Measurements from ENCODE around the gene GCGR. TPM values are rescaled to one million over a fixed set of nuclear protein-coding genes. Genes with fewer than 3 reads are reported as not detected.

Gene GCGR
- not detected for total RNA-seq

GRCh38 chr17:81803728-81804558, at the start of gene GCGR:
GCGR (plus strand) TSS chr17:81804150; CDS start chr17:81809019, 4,869 bp downstream.
- no peak for DNase-seq (ENCODE audit: low read depth in 2 of 3, low spot score in 2 of 3)

GRCh38 chr17:81792675-81793615, 11.0 kb upstream of the GCGR start:
- DNase-seq (ENCODE audit: low read depth in 2 of 3, low spot score in 2 of 3), result no peak

- no peak for DNase-seq (ENCODE audit: low read depth in 2 of 3, low spot score in 2 of 3)
Measured at GRCh38 chr17:81794074-81794476, 9.9 kb upstream of the GCGR start.

GRCh38 chr17:81794509-81794908, 9.4 kb upstream of the GCGR start:
- no peak for DNase-seq (ENCODE audit: low read depth in 2 of 3, low spot score in 2 of 3)

GRCh38 chr17:81801327-81801726, 2.6 kb upstream of the GCGR start:
- no peak for DNase-seq (ENCODE audit: low read depth in 2 of 3, low spot score in 2 of 3)

GRCh38 chr17:81802048-81802758, 1.7 kb upstream of the GCGR start:
- DNase-seq (ENCODE audit: low read depth in 2 of 3, low spot score in 2 of 3), result no peak

- no peak for DNase-seq (ENCODE audit: low read depth in 2 of 3, low spot score in 2 of 3)
Measured at GRCh38 chr17:81802856-81803643, 900 bp upstream of the GCGR start.

GRCh38 chr17:81804559-81805399, 829 bp downstream of the GCGR start:
- no peak for DNase-seq (ENCODE audit: low read depth in 2 of 3, low spot score in 2 of 3)

- DNase-seq (ENCODE audit: low read depth in 2 of 3, low spot score in 2 of 3), result no peak
Measured at GRCh38 chr17:81805707-81806460, 1.9 kb downstream of the GCGR start.

- DNase-seq (ENCODE audit: low read depth in 2 of 3, low spot score in 2 of 3), result no peak
Measured at GRCh38 chr17:81806461-81807209, 2.7 kb downstream of the GCGR start.

GRCh38 chr17:81807210-81807719, 3.3 kb downstream of the GCGR start:
- no peak for DNase-seq (ENCODE audit: low read depth in 2 of 3, low spot score in 2 of 3)

- DNase-seq (ENCODE audit: low read depth in 2 of 3, low spot score in 2 of 3), result no peak
Measured at GRCh38 chr17:81807839-81808238, 3.9 kb downstream of the GCGR start.

- DNase-seq (ENCODE audit: low read depth in 2 of 3, low spot score in 2 of 3), result no peak
Measured at GRCh38 chr17:81808778-81809555, 5.0 kb downstream of the GCGR start.

GRCh38 chr17:81809556-81809998, 5.6 kb downstream of the GCGR start:
- DNase-seq (ENCODE audit: low read depth in 2 of 3, low spot score in 2 of 3), result no peak

- no peak for DNase-seq (ENCODE audit: low read depth in 2 of 3, low spot score in 2 of 3)
Measured at GRCh38 chr17:81810476-81810875, 6.5 kb downstream of the GCGR start.

GRCh38 chr17:81810892-81811704, 7.1 kb downstream of the GCGR start:
- no peak for DNase-seq (ENCODE audit: low read depth in 2 of 3, low spot score in 2 of 3)
